ENCODE results near the gene DNAH6.
"Not testable (repeated sequence)": the region's sequence is repeated elsewhere in the genome, so short reads cannot be mapped to it uniquely, and the experiment has no call there.

DNAH6 gene

DNA sequence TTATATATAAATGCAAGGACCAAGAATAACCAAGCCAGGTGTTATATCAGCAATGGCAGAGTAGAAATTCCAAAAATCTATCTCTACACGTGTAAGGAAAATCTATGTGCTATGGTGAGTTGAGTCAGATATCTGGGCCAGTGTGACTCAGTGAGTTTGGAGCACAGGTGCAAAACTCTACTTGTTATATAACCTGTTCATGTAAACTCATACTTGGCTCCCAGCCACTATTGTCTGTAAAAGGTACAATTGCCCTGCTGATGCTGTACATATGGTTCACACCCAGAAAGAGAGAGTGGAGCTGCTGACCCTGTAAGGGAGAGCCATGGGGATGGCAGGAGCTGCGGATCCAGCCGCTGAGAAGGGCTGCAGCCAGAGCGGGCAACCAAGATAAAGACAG lies 252.5 kb downstream of the DNAH6 start:
- no peak for DNase-seq

DNA sequence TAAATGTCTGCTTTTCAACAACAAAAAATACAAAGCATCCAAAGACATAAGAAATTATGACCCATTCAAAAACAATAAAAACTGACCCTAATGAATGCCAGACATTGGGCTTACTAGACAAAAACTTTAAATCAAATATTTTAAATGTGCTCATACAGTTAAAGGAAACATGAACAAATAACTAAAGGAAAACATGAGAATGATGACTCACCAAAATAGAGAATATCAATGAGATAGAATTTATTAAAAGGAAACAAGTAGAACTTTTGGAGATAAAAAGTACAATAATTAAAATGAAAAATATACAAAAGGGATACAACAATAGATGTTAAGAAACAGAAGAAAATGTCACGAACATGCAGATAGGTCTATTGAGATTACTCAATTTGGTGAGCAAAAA lies 254.0 kb downstream of the DNAH6 start:
- DNase-seq = no peak

GRCh38 chr2:84771251-84771650 lies 255.0 kb downstream of the DNAH6 start:
- no peak for DNase-seq

DNA sequence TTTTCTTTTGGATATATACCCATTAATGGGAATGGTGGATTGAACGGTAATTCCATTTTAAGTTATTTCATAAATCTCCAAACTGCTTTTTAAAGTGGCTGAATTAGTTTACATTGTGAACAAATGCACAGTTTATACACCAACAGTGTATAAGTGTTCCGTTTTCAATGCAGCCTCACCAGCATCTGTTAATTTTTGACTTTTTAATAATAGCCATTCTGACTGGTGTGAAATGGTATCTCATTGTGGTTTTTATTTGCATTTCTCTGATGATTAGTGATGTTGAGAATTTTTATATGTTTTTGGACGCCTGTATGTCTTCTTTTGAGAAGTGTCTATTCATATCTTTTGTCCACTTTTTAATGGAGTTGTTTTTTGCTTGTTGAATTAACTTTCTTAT lies 257.3 kb downstream of the DNAH6 start:
- not testable (repeated sequence) for DNase-seq

DNA sequence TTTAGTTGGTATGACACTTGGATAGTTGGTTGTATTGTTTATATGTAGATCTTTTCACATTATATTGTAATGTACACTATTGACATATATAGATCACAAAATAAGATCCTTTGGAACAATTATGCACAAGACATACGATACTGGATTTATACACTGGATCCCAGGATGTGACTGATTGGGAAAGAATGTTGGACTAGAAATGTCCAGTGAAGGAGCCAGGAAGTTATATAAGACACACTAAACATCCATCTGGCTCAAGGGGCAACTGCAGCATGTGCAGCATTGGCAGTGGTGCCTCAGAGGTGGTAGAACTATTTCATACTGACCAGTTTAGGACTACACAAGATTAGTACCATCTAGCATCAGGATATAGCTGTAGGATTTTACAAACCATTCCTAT lies 259.7 kb downstream of the DNAH6 start:
- no peak for DNase-seq

DNA sequence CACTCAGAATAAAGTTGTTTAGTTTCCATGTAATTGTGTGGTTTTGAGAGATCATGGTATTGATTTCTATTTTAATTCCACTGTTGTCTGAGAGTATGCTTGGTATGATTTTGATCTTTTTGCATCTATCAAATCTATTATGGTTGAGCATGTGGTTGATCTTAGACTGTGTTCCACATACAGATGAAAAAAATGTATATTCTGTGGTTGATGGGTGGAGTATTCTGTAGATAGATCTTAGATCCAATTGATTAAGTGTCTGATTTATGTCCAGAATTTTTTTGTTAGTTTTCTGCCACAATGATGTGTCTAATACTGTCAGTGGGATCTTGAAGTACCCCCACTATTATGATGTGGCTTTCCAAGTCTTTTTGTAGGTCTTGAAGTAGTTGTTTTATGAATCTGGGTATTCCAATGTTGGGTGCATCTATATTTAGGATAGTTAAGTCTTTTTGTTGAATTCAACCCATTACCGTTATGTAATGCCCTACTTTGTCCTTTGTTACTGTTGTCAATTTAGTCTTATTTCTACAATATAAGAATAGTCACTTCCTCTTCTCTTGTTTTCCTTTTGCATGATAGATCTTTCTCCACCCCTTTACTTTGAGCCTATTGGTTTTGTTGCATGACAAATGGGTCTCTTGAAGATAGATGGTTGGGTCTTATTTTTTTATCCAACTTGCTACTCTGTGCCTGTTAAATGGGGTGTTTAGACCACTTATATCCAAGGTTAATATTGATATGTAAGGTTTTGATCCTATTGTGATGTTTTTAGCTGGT lies 262.8 kb downstream of the DNAH6 start:
- no peak for DNase-seq

GRCh38 chr2:84779781-84780180 lies 263.5 kb downstream of the DNAH6 start:
- DNase-seq = no peak

- no peak for DNase-seq
Observed at GRCh38 chr2:84781942-84782716, 265.8 kb downstream of the DNAH6 start.

- DNase-seq = no peak
Observed at GRCh38 chr2:84782717-84783442, 266.6 kb downstream of the DNAH6 start.

DNA sequence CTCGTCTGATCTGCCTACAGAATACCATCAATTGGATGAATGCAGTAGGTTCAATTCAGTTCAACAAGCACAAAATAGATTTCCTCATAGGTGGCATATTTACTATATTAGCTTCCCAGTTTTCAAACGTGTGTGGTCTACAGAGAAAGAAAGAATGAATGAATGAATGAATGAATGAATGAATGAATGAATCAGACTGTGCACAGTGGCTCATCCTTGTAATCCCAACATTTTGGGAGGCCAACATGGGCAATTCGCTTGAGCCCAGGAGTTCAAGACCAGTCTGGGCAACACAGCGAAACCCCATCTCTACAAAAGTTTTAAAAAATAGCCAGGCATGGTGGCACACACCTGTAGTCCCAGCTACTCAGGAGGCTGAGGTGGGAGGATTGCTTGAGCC lies 269.7 kb downstream of the DNAH6 start:
- DNase-seq = no peak

- DNase-seq = no peak
Observed at GRCh38 chr2:84786601-84787000, 270.3 kb downstream of the DNAH6 start.

DNA sequence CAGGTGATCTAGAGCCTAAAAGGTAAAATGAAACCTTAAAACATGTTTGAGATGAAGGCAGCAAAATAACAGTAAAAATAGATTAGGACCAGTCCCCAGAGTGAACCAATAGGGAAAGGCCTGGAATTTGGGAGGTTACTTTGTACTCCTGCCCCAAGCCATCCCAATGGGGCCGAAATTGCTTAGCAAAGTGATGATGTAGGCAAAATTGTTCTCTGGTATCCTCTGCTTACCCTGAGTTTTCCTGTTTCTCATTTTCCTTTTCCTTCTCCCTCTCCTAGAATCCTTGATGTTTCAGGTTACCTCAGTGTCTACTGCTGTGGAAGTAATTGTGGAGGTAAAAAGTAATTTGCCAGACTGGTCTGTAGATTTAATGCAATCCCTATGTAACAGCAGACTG lies 271.7 kb downstream of the DNAH6 start:
- DNase-seq = no peak

DNA sequence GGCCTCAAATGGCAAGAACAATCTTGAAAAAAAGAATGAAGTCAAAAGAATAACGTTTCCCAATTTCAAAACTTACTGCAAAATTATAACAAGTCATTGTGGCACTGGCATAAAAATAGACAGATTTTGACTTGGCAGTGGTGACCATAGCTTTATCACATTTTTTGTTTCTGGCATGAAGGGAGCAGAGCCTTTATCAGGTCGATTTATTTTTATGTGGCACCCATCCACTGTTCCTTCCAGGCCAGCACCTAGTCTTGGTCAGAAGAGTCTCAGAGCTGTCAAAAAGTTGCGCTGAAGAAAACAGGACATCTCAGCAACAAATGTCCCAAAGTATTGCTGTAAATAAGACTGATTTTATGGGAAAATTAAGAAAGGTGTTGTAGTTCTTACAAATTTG lies 272.2 kb downstream of the DNAH6 start:
- no peak for DNase-seq

DNA sequence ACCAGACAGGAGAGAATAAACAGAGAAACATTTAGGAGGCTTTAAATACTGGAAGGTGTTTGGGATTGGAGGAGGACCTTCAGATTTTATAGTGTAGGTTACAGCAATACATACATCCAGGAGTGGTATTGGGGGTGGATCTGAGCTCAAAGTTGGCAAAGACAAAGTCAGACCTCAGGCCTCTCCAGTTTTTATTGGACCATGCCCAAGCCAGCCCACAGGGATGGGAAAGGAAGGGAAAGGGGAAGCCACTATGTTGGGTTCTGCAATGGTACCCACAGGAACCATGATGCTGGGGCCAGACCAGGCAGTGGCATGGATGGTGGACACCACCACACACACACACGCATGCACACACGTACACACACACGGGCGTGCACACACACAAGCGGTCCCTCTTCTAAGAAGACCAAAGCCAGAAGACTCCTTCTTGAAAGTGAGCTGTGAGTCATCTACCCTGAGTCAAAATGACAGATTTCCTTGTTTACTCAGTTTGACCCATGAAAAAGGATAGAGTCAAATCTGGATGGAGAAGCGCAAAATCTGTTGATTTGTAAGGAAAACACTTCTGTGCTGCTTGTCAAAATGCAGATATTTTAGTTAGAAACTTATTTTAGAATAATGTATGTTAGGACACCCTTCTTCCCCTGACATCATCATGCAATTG lies 276.7 kb downstream of the DNAH6 start:
- no peak for DNase-seq

- DNase-seq = no peak
Observed at GRCh38 chr2:84793641-84794040, 277.3 kb downstream of the DNAH6 start.

DNA sequence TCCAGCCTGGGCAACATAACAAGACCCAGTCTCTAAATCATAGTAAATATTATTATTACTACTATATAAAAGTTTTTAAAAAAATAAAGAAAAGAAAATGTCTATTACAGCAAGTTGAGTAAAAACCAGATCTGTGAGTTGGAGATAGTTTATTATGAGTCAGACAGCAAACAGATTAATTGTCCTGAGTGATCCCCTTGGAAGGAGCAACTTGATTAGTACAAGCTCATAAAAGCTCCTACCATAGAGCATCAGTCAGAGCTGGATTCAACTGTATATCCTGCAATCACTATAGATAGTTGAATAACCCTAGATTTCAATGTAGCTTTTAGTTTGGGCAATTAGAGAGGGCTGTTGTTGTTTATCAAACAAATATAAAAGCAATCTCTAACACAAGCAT lies 280.5 kb downstream of the DNAH6 start:
- no peak for DNase-seq

DNA sequence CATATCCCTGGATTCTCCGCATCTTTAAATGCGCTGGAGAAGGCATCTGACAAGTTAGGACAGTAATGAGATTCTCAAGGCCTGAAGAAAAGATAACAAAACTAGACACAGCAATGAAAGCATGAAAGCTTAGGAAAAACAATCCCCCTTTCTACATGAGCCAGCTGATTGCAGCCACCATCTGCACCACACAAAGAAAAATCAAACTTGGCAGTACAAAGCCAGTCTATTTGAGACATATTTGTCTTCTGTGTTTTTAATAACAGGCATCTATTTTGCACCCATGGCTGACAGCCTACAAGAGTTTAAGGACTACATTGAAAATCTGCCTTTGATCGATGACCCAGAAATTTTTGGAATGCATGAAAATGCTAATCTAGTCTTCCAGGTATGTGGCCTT lies 281.0 kb downstream of the DNAH6 start:
- DNase-seq = no peak

- no peak for DNase-seq
Observed at GRCh38 chr2:84799772-84800171, 283.5 kb downstream of the DNAH6 start.

DNA sequence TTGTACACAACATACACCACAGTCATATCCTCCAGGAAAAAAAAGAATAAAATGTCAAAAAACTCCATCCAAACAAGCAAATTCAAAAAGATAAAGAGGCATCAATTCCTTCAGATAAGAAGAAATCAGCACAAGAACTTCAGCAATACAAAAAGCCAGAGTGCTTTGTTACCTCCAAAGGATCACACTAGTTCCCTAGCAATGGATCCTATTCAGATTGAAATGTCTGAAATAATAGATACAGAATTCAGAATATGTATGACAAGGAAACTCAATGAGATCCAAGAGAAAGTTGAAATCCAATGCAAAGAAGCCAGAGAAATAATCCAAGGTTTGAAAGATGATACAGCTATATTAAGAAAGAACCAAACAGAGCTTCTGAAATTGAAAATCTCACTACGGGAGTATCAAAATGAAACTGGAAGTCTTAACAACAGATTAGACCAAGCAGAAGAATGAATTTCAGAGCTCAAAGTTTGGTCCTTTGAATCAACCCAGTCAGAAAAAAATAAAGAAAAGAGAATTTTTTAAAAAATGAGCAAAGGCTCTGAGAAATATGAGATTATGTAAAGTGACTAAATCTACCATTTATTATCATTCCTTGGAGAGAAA lies 284.0 kb downstream of the DNAH6 start:
- no peak for DNase-seq

DNA sequence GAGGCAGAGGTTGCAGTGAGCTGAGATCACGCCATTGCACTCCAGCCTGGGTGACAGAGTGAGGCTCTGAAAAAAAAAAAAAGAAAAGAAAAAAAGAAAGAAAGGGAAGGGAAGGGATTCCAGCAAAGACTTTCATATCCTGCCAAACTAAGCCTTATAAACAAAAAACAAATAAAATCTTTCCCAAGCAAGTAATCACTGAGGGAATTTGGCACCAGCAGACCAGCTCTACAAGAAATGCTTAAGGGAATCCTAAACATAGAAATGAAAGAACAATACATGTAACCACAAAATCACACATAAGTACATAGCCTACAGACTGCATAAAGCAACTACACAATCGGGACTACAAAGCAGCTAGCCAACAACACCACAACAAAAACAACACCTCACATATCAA lies 285.5 kb downstream of the DNAH6 start:
- no peak for DNase-seq

- no peak for DNase-seq
Observed at GRCh38 chr2:84805250-84805958, 289.1 kb downstream of the DNAH6 start.

DNA sequence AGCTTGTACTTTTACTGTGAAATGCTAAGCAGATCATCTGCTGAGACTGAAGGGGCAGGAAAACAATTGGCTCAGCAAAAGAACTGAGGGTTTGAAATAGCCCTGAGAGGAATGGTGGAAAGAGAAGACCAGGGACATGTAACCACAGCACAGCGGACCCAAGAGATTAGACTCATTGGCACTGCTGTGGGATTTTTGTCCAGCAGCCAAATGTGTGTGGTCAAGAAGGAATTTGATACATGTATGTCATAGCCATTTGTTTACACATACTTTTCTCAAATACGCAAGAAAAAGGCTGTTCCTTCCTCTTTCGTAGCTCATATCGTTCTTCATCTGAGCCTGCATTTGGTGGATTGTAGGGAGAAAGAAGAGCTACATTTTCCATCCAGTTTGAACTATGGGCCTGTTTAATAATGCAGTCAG lies 290.8 kb downstream of the DNAH6 start:
- DNase-seq = no peak
